H1 (cell line): ENCODE measurements around the gene GID4. TPM values are rescaled to one million over a fixed set of nuclear protein-coding genes. Genes with fewer than 3 reads are reported as not detected.
A peak's percentile ranks its signal among the peaks of the same experiment; 100 is the strongest.

Experiments
- EGR1 ChIP-seq: IDR thresholded peaks from 2 replicates; pipeline ENCODE4 v1.6.1; 2011; ENCODE audit warnings: low read depth, low read length, borderline replicate concordance
- NANOG ChIP-seq: IDR thresholded peaks from 2 replicates; pipeline ENCODE4 v1.6.1; 2011; ENCODE audit warnings: low read length, low read depth, mild to moderate bottlenecking, inconsistent platforms; ENCODE audit not compliant: insufficient read depth, poor library complexity, severe bottlenecking
- SP4 ChIP-seq: IDR thresholded peaks from 2 replicates; pipeline ENCODE4 v1.6.1; 2012; ENCODE audit warnings: low read length, inconsistent platforms
- USF2 ChIP-seq: IDR thresholded peaks from 2 replicates; pipeline ENCODE4 v1.6.1; 2011; ENCODE audit warnings: low read length, improper control_type of control experiment
- polyA plus RNA-seq, 7 experiments: library from polyadenylated mRNA; depleted of rRNA in 3 of 7; stranded (reverse) in 5 of 7; unstranded in 2 of 7; fragments of >200 nt in 5 of 7; fragments of 200-250 nt in 2 of 7; gene quantifications; 1 replicate in 5 of 7; 2 replicates in 1 of 7; 4 replicates in 1 of 7; pipeline versions ENCODE4 v1.2.1 to v1.2.3, GENCODE V29; 2011 to 2013; ENCODE audit warnings: missing spikeins in 2 of 7, mixed read lengths in 2 of 7
- total RNA-seq: library from RNA; stranded (reverse); fragmentation: NEBNext Ultra II Directional; extraction: Animal tissue kit (Norgen Biotek cat#: 25700); gene quantifications from 2 replicates; pipeline ENCODE4 v1.2.1, GENCODE V29; 2021

The GID4 gene
- total and polyA plus RNA-seq, 2 of the 8 experiments (the other 6 are each of a cell fraction or from before 2014, with no cell fraction given) = 5.6 to 15.0 TPM

DNA sequence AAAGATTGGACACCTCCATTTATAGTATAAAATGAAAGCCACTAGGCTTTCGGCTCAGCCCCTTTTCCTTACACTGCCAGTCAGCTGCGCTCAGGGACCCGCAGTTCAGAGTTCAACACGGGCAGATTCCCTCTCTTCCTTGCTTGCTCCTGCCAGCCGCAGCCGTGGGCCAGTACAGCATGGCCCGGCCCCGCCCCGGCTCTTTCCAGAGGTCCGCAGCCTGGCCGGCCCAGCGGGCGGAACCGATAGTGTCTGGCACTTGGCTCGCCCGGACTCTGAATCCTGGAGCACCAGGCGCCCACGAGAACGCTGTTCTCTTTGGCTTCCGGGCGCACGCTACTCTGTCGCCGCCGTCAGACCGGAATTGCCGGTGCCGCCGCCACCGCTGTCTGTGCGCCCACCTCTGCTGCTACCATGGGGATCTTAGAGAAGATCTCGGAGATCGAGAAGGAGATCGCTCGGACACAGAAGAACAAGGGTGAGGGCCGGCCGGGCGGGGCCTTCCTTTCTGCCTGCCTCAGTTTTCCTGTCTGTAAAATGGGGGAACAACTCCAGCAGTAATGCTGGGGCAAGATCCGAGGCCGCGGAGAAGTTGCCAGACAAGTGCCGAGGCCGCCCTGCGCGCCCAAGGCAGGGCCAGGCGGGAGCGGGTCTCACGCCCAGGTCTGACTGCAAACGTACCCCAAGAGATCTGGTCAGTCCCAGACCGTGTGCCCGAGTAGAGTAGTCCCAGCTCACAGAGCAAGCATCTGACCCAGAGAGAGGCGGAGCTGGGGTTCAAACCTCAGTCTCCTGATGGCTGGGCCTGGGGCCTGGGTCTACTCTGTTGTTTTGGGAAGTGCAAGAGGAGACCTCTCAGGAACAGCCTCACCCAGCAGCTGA lies 48.6 kb downstream of the GID4 start, which contains the start of gene DRG2 (continued):
- TF ChIP-seq USF2 (no peak), EGR1 (peak; percentile 84), SP4 (peak; percentile 82; the same call in 1 of the 2 replicates), NANOG (no peak)
